Measurements from ENCODE around the gene TPPP. TPM values are rescaled to one million over a fixed set of nuclear protein-coding genes. Genes with fewer than 3 reads are reported as not detected.

TPPP gene
- total RNA-seq, 1 experiment from 2014 or later, result 1.8 TPM

DNA sequence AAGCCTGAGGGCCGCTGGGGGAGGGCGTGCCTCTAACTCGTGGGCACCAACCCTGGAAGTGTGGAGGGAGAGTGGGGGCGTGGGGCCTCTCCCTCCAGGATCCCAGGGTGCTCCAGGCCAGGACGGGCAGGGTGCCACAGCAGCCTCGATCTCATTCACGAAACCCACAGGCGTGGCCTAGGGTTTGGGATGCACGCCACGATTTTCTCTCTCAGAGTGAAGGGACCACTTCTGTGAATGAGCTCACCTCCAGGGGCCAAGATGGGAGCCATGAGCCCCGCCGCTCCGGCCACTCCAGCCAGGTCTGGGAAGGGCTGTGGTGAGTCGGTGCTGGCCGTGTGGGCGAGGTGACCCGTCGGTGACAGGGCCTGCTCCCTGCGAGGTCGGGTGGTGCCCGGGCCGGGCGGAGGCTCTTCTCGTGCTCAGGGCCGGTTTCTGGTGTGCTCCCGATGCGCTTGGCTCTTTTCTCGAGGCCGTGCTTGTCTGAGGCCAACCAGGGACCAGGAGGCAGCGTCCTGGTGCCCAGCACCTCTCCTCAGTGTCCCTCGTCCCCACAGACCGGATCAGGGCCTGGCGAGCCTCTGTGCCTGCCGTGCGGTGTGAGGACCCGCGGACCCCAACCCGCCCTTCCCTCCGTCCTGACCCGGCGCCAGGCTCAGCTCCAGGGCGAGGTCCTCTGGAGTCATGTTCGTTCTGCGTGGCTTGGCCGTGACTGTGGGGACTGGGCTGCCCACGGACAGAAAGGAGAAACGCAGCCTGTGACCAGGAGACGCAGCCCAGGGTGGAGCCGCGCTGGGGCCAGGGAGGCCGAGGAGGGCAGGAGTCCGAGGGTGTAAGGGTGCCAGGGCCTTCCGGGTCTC, 31.0 kb downstream of the TPPP start:
- ChIA-PET CTCF (no interaction called here), POLR2A (no interaction called here)
- ATAC-seq (no peak), DNase-seq (ENCODE audit: low spot score) (no peak)
- Mint-ChIP-seq H3K27me3 (ENCODE audit: low read depth) (no peaks in the 10 kb centered on the region), H3K36me3 (peaks cover 39% of the 10 kb centered on the region), H3K4me1 (no peaks in the 10 kb centered on the region), H3K27ac (no peak overlapping the region), H3K9me3 (0 out of 2 replicates have a peak, but pooled peaks cover 3% of the 10 kb centered on the region), H3K4me3 (no peak overlapping the region)
- no peak for TF ChIP-seq JUN (CRISPR knock-in tag; IDR thresholded peaks at IDR 0.05)
- TF ChIP-seq GRHL2 (CRISPR knock-in tag; IDR thresholded peaks at IDR 0.05; ENCODE audit: insufficient replicate concordance, severe bottlenecking), result no peak

DNA sequence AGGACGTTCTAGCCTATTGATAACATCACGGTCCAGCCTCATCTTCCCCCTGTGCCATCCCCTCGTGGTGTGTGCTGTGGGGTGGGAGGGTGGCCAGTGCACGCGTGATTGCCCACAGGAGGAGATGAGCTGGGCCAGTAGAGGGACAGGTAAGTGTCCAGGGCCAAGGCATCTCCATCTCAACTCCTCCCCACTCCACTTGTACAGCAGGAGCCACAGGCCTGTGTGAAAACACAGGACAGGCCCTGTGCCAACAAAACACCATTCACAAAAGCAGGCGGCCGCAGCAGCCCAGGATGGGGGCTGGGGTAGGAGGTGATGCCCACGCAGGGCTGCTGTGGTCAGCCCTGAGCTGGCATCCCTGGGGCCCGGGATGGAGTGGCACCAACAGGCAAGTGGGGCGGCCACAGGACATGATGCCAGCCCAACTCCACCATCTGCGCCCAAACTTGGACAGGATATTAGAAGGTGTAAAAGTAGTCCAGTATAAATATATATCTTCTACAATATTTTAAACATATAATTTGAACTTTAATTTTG, 32.6 kb downstream of the TPPP start:
- ChIA-PET POLR2A (no interaction called here), CTCF (no interaction called here)
- Mint-ChIP-seq H3K4me3 (no peak overlapping the region), H3K27ac (no peak overlapping the region), H3K27me3 (ENCODE audit: low read depth) (no peaks in the 10 kb centered on the region), H3K9me3 (0 out of 2 replicates have a peak, but pooled peaks cover 3% of the 10 kb centered on the region), H3K4me1 (no peaks in the 10 kb centered on the region), H3K36me3 (peaks cover 52% of the 10 kb centered on the region)
- DNase-seq (ENCODE audit: low spot score) (no peak), ATAC-seq (no peak)
- TF ChIP-seq NR1H2 (CRISPR knock-in tag; IDR thresholded peaks at IDR 0.05) (no peak), CREM (CRISPR knock-in tag; IDR thresholded peaks at IDR 0.05) (no peak), E2F5 (CRISPR knock-in tag; IDR thresholded peaks at IDR 0.05) (no peak), ZBTB21 (CRISPR knock-in tag; IDR thresholded peaks at IDR 0.05; ENCODE audit: borderline replicate concordance) (no peak), RELA (CRISPR knock-in tag; IDR thresholded peaks at IDR 0.05; ENCODE audit: borderline replicate concordance) (no peak), MYBL2 (CRISPR knock-in tag; IDR thresholded peaks at IDR 0.05) (no peak), KAT7 (CRISPR knock-in tag; IDR thresholded peaks at IDR 0.05; ENCODE audit: borderline replicate concordance) (no peak), HMGA2 (CRISPR knock-in tag; IDR thresholded peaks at IDR 0.05) (no peak), ATF2 (CRISPR knock-in tag; IDR thresholded peaks at IDR 0.05; ENCODE audit: borderline replicate concordance, low read depth) (no peak), SMAD3 (CRISPR knock-in tag; IDR thresholded peaks at IDR 0.05; ENCODE audit: borderline replicate concordance) (no peak), ZNF263 (CRISPR knock-in tag; IDR thresholded peaks at IDR 0.05; ENCODE audit: low read depth) (no peak)
- TF ChIP-seq, protein P1, sequence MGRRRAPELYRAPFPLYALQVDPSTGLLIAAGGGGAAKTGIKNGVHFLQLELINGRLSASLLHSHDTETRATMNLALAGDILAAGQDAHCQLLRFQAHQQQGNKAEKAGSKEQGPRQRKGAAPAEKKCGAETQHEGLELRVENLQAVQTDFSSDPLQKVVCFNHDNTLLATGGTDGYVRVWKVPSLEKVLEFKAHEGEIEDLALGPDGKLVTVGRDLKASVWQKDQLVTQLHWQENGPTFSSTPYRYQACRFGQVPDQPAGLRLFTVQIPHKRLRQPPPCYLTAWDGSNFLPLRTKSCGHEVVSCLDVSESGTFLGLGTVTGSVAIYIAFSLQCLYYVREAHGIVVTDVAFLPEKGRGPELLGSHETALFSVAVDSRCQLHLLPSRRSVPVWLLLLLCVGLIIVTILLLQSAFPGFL (CRISPR knock-in tag; IDR thresholded peaks at IDR 0.05; ENCODE audit: borderline replicate concordance), result no peak
- TF ChIP-seq, protein P2, sequence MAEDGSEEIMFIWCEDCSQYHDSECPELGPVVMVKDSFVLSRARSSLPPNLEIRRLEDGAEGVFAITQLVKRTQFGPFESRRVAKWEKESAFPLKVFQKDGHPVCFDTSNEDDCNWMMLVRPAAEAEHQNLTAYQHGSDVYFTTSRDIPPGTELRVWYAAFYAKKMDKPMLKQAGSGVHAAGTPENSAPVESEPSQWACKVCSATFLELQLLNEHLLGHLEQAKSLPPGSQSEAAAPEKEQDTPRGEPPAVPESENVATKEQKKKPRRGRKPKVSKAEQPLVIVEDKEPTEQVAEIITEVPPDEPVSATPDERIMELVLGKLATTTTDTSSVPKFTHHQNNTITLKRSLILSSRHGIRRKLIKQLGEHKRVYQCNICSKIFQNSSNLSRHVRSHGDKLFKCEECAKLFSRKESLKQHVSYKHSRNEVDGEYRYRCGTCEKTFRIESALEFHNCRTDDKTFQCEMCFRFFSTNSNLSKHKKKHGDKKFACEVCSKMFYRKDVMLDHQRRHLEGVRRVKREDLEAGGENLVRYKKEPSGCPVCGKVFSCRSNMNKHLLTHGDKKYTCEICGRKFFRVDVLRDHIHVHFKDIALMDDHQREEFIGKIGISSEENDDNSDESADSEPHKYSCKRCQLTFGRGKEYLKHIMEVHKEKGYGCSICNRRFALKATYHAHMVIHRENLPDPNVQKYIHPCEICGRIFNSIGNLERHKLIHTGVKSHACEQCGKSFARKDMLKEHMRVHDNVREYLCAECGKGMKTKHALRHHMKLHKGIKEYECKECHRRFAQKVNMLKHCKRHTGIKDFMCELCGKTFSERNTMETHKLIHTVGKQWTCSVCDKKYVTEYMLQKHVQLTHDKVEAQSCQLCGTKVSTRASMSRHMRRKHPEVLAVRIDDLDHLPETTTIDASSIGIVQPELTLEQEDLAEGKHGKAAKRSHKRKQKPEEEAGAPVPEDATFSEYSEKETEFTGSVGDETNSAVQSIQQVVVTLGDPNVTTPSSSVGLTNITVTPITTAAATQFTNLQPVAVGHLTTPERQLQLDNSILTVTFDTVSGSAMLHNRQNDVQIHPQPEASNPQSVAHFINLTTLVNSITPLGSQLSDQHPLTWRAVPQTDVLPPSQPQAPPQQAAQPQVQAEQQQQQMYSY (CRISPR knock-in tag; IDR thresholded peaks at IDR 0.05), result no peak
- TF ChIP-seq, protein P3, sequence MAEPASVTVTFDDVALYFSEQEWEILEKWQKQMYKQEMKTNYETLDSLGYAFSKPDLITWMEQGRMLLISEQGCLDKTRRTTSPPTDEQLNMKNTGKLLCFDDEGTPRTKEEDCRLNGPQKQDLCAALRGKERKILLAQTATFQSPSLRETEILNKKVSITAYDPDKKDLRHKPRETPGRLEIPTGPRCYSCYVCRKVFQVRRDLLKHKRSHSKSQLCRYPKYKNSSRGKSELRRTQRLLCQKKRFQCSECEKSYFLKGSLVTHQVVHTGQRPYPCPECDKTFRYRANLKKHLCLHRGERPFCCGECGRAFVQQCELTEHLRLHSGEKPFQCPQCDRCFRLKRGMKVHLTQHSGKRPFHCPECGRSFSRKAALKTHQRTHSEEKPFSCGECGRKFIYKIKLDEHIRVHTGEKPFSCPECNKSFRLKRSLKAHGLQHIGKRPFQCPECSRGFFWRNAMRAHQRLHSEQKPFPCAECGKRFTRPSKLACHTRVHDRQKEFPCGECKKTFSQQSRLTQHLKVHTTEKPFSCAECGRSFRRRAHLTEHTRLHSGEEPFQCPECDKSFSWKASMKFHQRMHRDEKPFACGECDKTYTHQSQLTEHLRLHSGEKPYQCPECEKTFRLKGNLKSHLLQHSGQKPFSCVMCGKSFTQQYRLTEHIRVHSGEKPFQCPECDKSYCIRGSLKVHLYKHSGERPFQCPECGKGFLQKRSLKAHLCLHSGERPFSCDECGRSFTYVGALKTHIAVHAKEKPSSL (CRISPR knock-in tag; conservative IDR thresholded peaks at IDR 0.05), result no peak
- TF ChIP-seq, protein P4, sequence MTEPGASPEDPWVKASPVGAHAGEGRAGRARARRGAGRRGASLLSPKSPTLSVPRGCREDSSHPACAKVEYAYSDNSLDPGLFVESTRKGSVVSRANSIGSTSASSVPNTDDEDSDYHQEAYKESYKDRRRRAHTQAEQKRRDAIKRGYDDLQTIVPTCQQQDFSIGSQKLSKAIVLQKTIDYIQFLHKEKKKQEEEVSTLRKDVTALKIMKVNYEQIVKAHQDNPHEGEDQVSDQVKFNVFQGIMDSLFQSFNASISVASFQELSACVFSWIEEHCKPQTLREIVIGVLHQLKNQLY (CRISPR knock-in tag; IDR thresholded peaks at IDR 0.05), result no peak
- TF ChIP-seq, protein P5, sequence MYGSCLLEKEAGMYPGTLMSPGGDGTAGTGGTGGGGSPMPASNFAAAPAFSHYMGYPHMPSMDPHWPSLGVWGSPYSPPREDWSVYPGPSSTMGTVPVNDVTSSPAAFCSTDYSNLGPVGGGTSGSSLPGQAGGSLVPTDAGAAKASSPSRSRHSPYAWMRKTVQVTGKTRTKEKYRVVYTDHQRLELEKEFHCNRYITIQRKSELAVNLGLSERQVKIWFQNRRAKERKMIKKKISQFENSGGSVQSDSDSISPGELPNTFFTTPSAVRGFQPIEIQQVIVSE (CRISPR knock-in tag; IDR thresholded peaks at IDR 0.05; ENCODE audit: borderline replicate concordance), result no peak
